Choroid plexus epithelial cell (primary cell): ENCODE data around the gene TCERG1L.
"Not testable (repeated sequence)": the region's sequence is repeated elsewhere in the genome, so short reads cannot be mapped to it uniquely, and the experiment has no call there.

Experiments used
- DNase-seq: peaks from one replicate; pipeline ENCODE4 v3.0.0-alpha.2; 2010; ENCODE audit warnings: low read depth
- H3K4me3 ChIP-seq: 2 replicates; pipeline ENCODE4 v1.5.1; 2011; ENCODE audit warnings: low read depth, mild to moderate bottlenecking, control low read depth, low read length, moderate library complexity
- TF ChIP-seq, protein P1 (sequence below): conservative IDR thresholded peaks from 2 replicates; pipeline ENCODE4 v1.5.1; 2011; ENCODE audit warnings: low read depth, mild to moderate bottlenecking, control low read depth, inconsistent platforms, low read length, moderate library complexity

TCERG1L gene

GRCh38 chr10:131082201-131082850 lies 229.2 kb downstream of the TCERG1L start:
- DNase-seq, result no peak
- no peak overlapping the region for H3K4me3 ChIP-seq
- TF ChIP-seq, protein P1, sequence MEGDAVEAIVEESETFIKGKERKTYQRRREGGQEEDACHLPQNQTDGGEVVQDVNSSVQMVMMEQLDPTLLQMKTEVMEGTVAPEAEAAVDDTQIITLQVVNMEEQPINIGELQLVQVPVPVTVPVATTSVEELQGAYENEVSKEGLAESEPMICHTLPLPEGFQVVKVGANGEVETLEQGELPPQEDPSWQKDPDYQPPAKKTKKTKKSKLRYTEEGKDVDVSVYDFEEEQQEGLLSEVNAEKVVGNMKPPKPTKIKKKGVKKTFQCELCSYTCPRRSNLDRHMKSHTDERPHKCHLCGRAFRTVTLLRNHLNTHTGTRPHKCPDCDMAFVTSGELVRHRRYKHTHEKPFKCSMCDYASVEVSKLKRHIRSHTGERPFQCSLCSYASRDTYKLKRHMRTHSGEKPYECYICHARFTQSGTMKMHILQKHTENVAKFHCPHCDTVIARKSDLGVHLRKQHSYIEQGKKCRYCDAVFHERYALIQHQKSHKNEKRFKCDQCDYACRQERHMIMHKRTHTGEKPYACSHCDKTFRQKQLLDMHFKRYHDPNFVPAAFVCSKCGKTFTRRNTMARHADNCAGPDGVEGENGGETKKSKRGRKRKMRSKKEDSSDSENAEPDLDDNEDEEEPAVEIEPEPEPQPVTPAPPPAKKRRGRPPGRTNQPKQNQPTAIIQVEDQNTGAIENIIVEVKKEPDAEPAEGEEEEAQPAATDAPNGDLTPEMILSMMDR, result no peak

GRCh38 chr10:131081786-131082185 lies 229.7 kb downstream of the TCERG1L start:
- DNase-seq, result no peak
- TF ChIP-seq, protein P1, result no peak
- H3K4me3 ChIP-seq, result no peak overlapping the region

- H3K4me3 ChIP-seq, result no peak overlapping the region
- peak; percentile 1 for DNase-seq
- TF ChIP-seq, protein P1, result no peak
Observed at GRCh38 chr10:131081376-131081775, 230.1 kb downstream of the TCERG1L start.

GRCh38 chr10:131080571-131080970 lies 230.9 kb downstream of the TCERG1L start:
- TF ChIP-seq, protein P1, result no peak
- DNase-seq, result no peak

GRCh38 chr10:131079314-131079713 lies 232.2 kb downstream of the TCERG1L start:
- TF ChIP-seq, protein P1, result no peak
- no peak for DNase-seq
- no peak overlapping the region for H3K4me3 ChIP-seq

More at GRCh38 chr10:131080571-131080970, 230.9 kb downstream of the TCERG1L start:
- H3K4me3 ChIP-seq, result no peak overlapping the region

DNA sequence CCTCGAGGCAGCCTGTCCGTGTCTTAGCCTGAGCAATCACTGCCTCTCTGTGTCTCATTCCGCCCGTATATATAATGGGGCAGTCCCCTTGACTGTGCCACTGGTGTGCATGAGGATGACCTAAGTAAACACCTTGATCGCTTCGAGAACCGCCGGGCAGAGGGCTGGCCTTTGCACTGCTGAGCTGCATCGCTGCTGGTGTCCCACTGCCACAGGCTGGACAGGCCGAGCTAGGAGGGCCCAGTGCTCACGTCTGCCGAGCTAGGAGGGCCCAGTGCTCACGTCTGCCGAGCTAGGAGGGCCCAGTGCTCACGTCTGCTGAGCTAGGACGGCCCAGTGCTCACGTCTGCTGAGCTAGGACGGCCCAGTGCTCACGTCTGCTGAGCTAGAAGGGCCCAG lies 232.6 kb downstream of the TCERG1L start:
- not testable (repeated sequence) for DNase-seq, H3K4me3 ChIP-seq

DNA sequence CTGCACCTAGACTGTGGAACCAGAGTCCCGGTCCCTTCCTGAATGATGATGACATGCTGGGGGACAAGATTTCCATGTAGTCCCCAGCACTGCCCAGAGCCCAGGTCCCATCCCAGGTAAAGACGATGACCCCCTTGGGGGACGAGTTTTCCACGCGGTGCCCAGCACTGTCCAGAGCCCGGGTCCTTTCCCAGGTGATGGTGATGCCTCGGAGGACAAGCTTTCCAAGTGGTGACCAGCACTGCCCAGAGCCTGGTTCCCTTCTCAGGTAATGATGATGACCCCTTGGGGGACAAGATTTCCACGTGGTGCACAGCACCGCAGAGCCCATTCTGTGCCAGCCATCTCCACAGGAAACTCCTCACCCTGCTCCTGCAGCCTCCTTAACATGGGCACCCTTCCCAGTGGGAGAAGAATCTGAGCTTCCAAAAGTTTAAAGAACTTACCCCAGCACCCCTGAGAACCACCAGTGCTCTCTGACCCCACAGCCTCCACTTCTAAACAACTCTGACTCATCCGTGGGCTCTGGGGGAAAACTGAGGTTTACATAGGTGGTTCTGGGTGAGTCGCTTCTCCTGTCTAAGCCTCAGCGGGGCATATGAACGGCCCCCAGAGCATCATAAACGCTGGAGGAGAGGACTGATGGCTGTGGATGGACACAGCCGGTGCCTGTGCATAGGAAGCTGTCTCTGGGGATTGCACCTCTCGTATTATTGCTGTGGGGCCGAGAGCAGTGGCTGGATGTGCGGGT lies 233.2 kb downstream of the TCERG1L start:
- no peak overlapping the region for H3K4me3 ChIP-seq
- no peak for DNase-seq
- TF ChIP-seq, protein P1, result no peak
